PFSK-1 (cell line): ENCODE data around the gene UNC45B.
A peak's percentile ranks its signal among the peaks of the same experiment; 100 is the strongest.

Experiments used
- FOXP2 ChIP-seq: optimal IDR thresholded peaks from 2 replicates; pipeline ENCODE3; 2011; ENCODE audit warnings: borderline replicate concordance, control low read depth, inconsistent platforms; ENCODE audit not compliant: insufficient read depth; ENCODE audit errors: extremely low read length, extremely low read depth
- POLR2AphosphoS5 ChIP-seq: IDR thresholded peaks from 2 replicates; pipeline ENCODE4 v1.6.1; 2012; ENCODE audit warnings: low read depth, mild to moderate bottlenecking, control low read depth, low read length, moderate library complexity
- REST ChIP-seq, 2 experiments: IDR thresholded peaks; 2 replicates each; pipeline versions ENCODE4 v1.6.1 to v1.8.0; 2011 to 2012; ENCODE audit warnings: low read depth in 2 of 2, low read length in 2 of 2, control low read depth in 1 of 2, inconsistent platforms in 1 of 2, mild to moderate bottlenecking in 1 of 2, moderate library complexity in 1 of 2; ENCODE audit not compliant: insufficient read depth in 1 of 2
- SIN3A ChIP-seq: IDR thresholded peaks from 2 replicates; pipeline ENCODE4 v1.6.1; 2012; ENCODE audit warnings: mild to moderate bottlenecking, low read length, moderate library complexity, borderline replicate concordance; ENCODE audit not compliant: insufficient read depth
- TAF1 ChIP-seq: IDR thresholded peaks from 2 replicates; pipeline ENCODE4 v1.6.1; 2012; ENCODE audit warnings: low read length, control low read depth, borderline replicate concordance; ENCODE audit not compliant: insufficient read depth

The UNC45B gene

GRCh38 chr17:35104844-35105450 lies 42.7 kb upstream of the UNC45B start:
- TF ChIP-seq FOXP2: no peak

GRCh38 chr17:35116845-35117244 lies 30.8 kb upstream of the UNC45B start:
- TF ChIP-seq FOXP2: no peak
- TF ChIP-seq TAF1: no peak
- no peak for TF ChIP-seq SIN3A
- no peak for TF ChIP-seq POLR2AphosphoS5
- no peak for TF ChIP-seq REST (IDR thresholded peaks at IDR 0.05; ENCODE audit: insufficient read depth in 1 of 2, low read depth in 2 of 2, low read length in 2 of 2)

GRCh38 chr17:35117984-35118383 lies 29.6 kb upstream of the UNC45B start:
- TF ChIP-seq TAF1 (no peak), POLR2AphosphoS5 (no peak), SIN3A (no peak), REST (IDR thresholded peaks at IDR 0.05; ENCODE audit: insufficient read depth in 1 of 2, low read depth in 2 of 2, low read length in 2 of 2) (no peak), FOXP2 (no peak)

GRCh38 chr17:35119370-35120165 lies 28.0 kb upstream of the UNC45B start, which contains the start of gene RAD51D:
Gene RAD51D (minus strand): TSS chr17:35119860. CDS start chr17:35119613, 247 bp downstream.
- TF ChIP-seq SIN3A (peak; percentile 64; the same call in 1 of the 2 replicates), REST (IDR thresholded peaks at IDR 0.05; ENCODE audit: insufficient read depth in 1 of 2, low read depth in 2 of 2, low read length in 2 of 2) (peak; percentile 15 to 39; a peak in 2 of 4 replicates), POLR2AphosphoS5 (no peak; the same call in 1 of the 2 replicates), FOXP2 (peak; percentile 86)

GRCh38 chr17:35121315-35121714 lies 26.3 kb upstream of the UNC45B start, which contains the start of gene FNDC8:
Gene FNDC8 (plus strand): TSS chr17:35121615. CDS start chr17:35121694, 79 bp downstream.
- TF ChIP-seq TAF1 (no peak), REST (IDR thresholded peaks at IDR 0.05; ENCODE audit: insufficient read depth in 1 of 2, low read depth in 2 of 2, low read length in 2 of 2) (no peak), SIN3A (no peak), POLR2AphosphoS5 (no peak), FOXP2 (no peak)
